Body of pancreas (tissue), 4 donors: Measurements from ENCODE around the gene OTUD5. TPM values are rescaled to one million over a fixed set of nuclear protein-coding genes. Genes with fewer than 3 reads are reported as not detected.
A peak's percentile ranks its signal among the peaks of the same experiment; 100 is the strongest.

Experiments
- ATAC-seq: fragments of 150-250 bp; one replicate; pipeline ENCODE4 v1.9.1; 2016
- DNase-seq, 4 donors: peaks; one replicate each; pipeline ENCODE4 v3.0.0-alpha.2; 2019
- H3K27ac ChIP-seq, 4 donors: fragments of 200-600 bp; sonication (generic); 1 replicate in 3 of 4; 2 replicates in 1 of 4; pipeline versions ENCODE4 v1.5.1 to v1.6.1; 2016 to 2019; ENCODE audit warnings: mild to moderate bottlenecking in 1 of 4, mixed read lengths in 1 of 4, moderate library complexity in 1 of 4
- H3K27me3 ChIP-seq, 2 donors: fragments of 200-600 bp; sonication (generic); one replicate each; pipeline ENCODE4 v1.6.0; 2016; ENCODE audit warnings: mild to moderate bottlenecking in 1 of 2
- H3K36me3 ChIP-seq, 2 donors: fragments of 200-600 bp; sonication (generic); replicated peaks in 1 of 2; 2 replicates each; pipeline ENCODE4 v1.5.1; 2016; ENCODE audit warnings: low read depth in 2 of 2; ENCODE audit not compliant: insufficient read depth in 1 of 2
- H3K4me1 ChIP-seq: fragments of 200-600 bp; sonication (generic); one replicate; pipeline ENCODE4 v1.6.0; 2016
- H3K4me3 ChIP-seq, 2 donors: fragments of 200-600 bp; sonication (generic); 1 replicate in 1 of 2; 2 replicates in 1 of 2; pipeline ENCODE4 v1.5.1; 2016 to 2019
- H3K9me3 ChIP-seq, 3 donors: fragments of 200-600 bp; sonication (generic); 1 replicate in 2 of 3; 2 replicates in 1 of 3; pipeline ENCODE4 v1.5.1; 2016
- CTCF ChIP-seq, 7 experiments: fragments of 450-650 bp in 4 of 7; fragments of 200-600 bp in 3 of 7; sonication (generic) in 3 of 7; IDR thresholded peaks; one replicate each; pipeline ENCODE4 v1.5.1; 2016 to 2019; ENCODE audit warnings: antibody characterized with exemption in 7 of 7
- POLR2A ChIP-seq, 3 donors: fragments of 450-650 bp; IDR thresholded peaks; one replicate each; pipeline ENCODE4 v1.6.1; 2016; ENCODE audit warnings: antibody characterized with exemption in 3 of 3, mild to moderate bottlenecking in 2 of 3
- WGBS, 2 donors: methylation state at CpG; one replicate each; pipeline ENCODE4 v1.1.5; 2017; 5-methylcytosine and 5-hydroxymethylcytosine counted together
- intact Hi-C: fragments of 100-400 bp; cut with DNase I; formaldehyde crosslinking; loops from one replicate; pipeline ENCODE4 v1.15.1; 2023
- total RNA-seq, 2 donors: library from RNA; depleted of rRNA; stranded (reverse); fragments of >200 nt; gene quantifications; one replicate each; pipeline ENCODE4 v1.1.0, GENCODE V29; 2016

Gene OTUD5
- total RNA-seq, result 10 to 100 TPM; 23.6 to 40.2 TPM

- Histone ChIP-seq H3K4me1 (peaks cover 50% of the 10 kb centered on the region), H3K36me3 (no peaks in the 10 kb centered on the region), H3K9me3 (no peaks in the 10 kb centered on the region), H3K27me3 (no peaks in the 10 kb centered on the region), H3K4me3 (peak within 1 kb of the TSS; percentile 16 to 34), H3K27ac (peak within 1 kb of the TSS; percentile 75 to 99 (median 95))
- 0 to 1% methylated on average over 3 to 22 of the region's 53 CpGs for WGBS, 2 donors
- peak in 1 of 4 donors; percentile 70 for DNase-seq
- ATAC-seq, result peak; percentile 12
- intact Hi-C loops, result no loop called here
- TF ChIP-seq POLR2A (IDR thresholded peaks at IDR 0.05) (no peak), CTCF (IDR thresholded peaks at IDR 0.05) (no peak)
Observed at GRCh38 chrX:48957477-48957826, at the start of gene OTUD5. Gene OTUD5, minus strand, starts transcription at chrX:48957607. Its CDS starts 37 bp downstream, at chrX:48957570.

- Histone ChIP-seq H3K27me3 (no peaks in the 10 kb centered on the region), H3K4me3 (no peak overlapping the region), H3K9me3 (no peaks in the 10 kb centered on the region), H3K4me1 (peaks cover 10% of the 10 kb centered on the region), H3K36me3 (no peaks in the 10 kb centered on the region), H3K27ac (no peak overlapping the region)
- intact Hi-C loops, result no loop called here
- WGBS, 2 donors, result 75 to 82% methylated on average over 5 of the region's 5 CpGs
- ATAC-seq, result no peak
- DNase-seq, result no peak
- TF ChIP-seq CTCF (IDR thresholded peaks at IDR 0.05) (no peak), POLR2A (IDR thresholded peaks at IDR 0.05) (no peak)
Observed at GRCh38 chrX:49003696-49004095, 46.3 kb upstream of the OTUD5 start.

- TF ChIP-seq CTCF (IDR thresholded peaks at IDR 0.05) (no peak), POLR2A (IDR thresholded peaks at IDR 0.05) (peak in 2 of 3 donors; percentile 78 to 83)
- H3K4me1 ChIP-seq, result peaks cover 10% of the 10 kb centered on the region
- 0 to 5% methylated on average over 7 to 27 of the region's 38 CpGs for WGBS, 2 donors
- peak; percentile 97 for ATAC-seq
- H3K9me3 ChIP-seq, result no peaks in the 10 kb centered on the region
- peak within 1 kb of the TSS; percentile 51 to 62 for H3K4me3 ChIP-seq
- peak; percentile 71 to 83 (median 76) for DNase-seq
- intact Hi-C loops, result no loop called here
- no peaks in the 10 kb centered on the region for H3K27me3 ChIP-seq
- H3K27ac ChIP-seq, result peak within 1 kb of the TSS; percentile 65 to 90 (median 83)
- H3K36me3 ChIP-seq, result no peaks in the 10 kb centered on the region
Observed at GRCh38 chrX:49002091-49002935, 44.9 kb upstream of the OTUD5 start, which contains the start of gene GRIPAP1. Gene GRIPAP1, minus strand, starts transcription at chrX:49002264. Its CDS starts 35 bp downstream, at chrX:49002229.

- TF ChIP-seq CTCF (IDR thresholded peaks at IDR 0.05) (no peak), POLR2A (IDR thresholded peaks at IDR 0.05) (no peak)
- Histone ChIP-seq H3K4me1 (peaks cover 10% of the 10 kb centered on the region), H3K27me3 (no peaks in the 10 kb centered on the region), H3K27ac (peak overlapping the region in 3 of 4 donors; percentile 65 to 90 (median 88)), H3K4me3 (peak overlapping the region; percentile 51 to 62), H3K36me3 (no peaks in the 10 kb centered on the region), H3K9me3 (no peaks in the 10 kb centered on the region)
- intact Hi-C loops, result no loop called here
- peak in 1 of 4 donors; percentile 8 for DNase-seq
- 2% methylated on average over 13 to 17 of the region's 17 CpGs for WGBS, 2 donors
- peak; percentile 4 for ATAC-seq
Observed at GRCh38 chrX:49001521-49002090, 44.2 kb upstream of the OTUD5 start.
